GM21576 (cell line): Measurements from ENCODE around the gene NENF.
"Not testable (repeated sequence)": the region's sequence is repeated elsewhere in the genome, so short reads cannot be mapped to it uniquely, and the experiment has no call there.

Experiments
- ATAC-seq: cut with Tn5 transposase; IDR thresholded peaks from one replicate; pipeline ENCODE4 v1.9.1; 2021; ENCODE audit warnings: mild to moderate bottlenecking, moderate library complexity; ENCODE audit not compliant: unreplicated experiment

NENF gene

GRCh38 chr1:212480711-212481437 lies 48.2 kb downstream of the NENF start:
- ATAC-seq, result not testable (repeated sequence)

GRCh38 chr1:212481438-212481767 lies 48.7 kb downstream of the NENF start:
- ATAC-seq, result no peak

GRCh38 chr1:212482006-212482636 lies 49.4 kb downstream of the NENF start:
- no peak for ATAC-seq

- ATAC-seq, result no peak
These were observed 50.1 kb downstream of the NENF start for GRCh38 chr1:212482637-212483441.

GRCh38 chr1:212484701-212485570 lies 52.2 kb downstream of the NENF start:
- ATAC-seq, result no peak

- ATAC-seq, result no peak
These were observed 52.8 kb downstream of the NENF start for GRCh38 chr1:212485571-212485912.

GRCh38 chr1:212485913-212486618 lies 53.3 kb downstream of the NENF start:
- no peak for ATAC-seq

- ATAC-seq, result no peak
These were observed 53.9 kb downstream of the NENF start for GRCh38 chr1:212486619-212486975.

GRCh38 chr1:212487286-212487685 lies 54.6 kb downstream of the NENF start:
- no peak for ATAC-seq

- ATAC-seq, result no peak
These were observed 55.2 kb downstream of the NENF start for GRCh38 chr1:212487774-212488435.

- peak; percentile 90 for ATAC-seq
These were observed 55.9 kb downstream of the NENF start for GRCh38 chr1:212488436-212489283.

- no peak for ATAC-seq
These were observed 56.7 kb downstream of the NENF start for GRCh38 chr1:212489284-212489859.

GRCh38 chr1:212490276-212490675 lies 57.6 kb downstream of the NENF start:
- ATAC-seq, result no peak

- ATAC-seq, result no peak
These were observed 58.7 kb downstream of the NENF start for GRCh38 chr1:212491454-212491853.
